PC-3 (cell line): ENCODE measurements around the gene HPN.

ENCODE experiments used
- EZH2 ChIP-seq: fragments of 300-600 bp; sonication (generic); IDR thresholded peaks from one replicate; pipeline ENCODE4 v1.6.1; 2017; ENCODE audit warnings: antibody characterized with exemption, mild to moderate bottlenecking, low read length; ENCODE audit not compliant: unreplicated experiment
- EZH2phosphoT487 ChIP-seq: fragments of 300-600 bp; sonication (generic); IDR thresholded peaks from 2 replicates; pipeline ENCODE4 v1.6.1; 2018; ENCODE audit warnings: mild to moderate bottlenecking, antibody characterized with exemption, low read length, borderline replicate concordance
- TF ChIP-seq, protein P1 (sequence below): fragments of 300-600 bp; sonication (generic); conservative IDR thresholded peaks from 2 replicates; pipeline ENCODE4 v1.5.1; 2017; ENCODE audit warnings: antibody characterized with exemption, low read depth, mild to moderate bottlenecking, low read length

DNA sequence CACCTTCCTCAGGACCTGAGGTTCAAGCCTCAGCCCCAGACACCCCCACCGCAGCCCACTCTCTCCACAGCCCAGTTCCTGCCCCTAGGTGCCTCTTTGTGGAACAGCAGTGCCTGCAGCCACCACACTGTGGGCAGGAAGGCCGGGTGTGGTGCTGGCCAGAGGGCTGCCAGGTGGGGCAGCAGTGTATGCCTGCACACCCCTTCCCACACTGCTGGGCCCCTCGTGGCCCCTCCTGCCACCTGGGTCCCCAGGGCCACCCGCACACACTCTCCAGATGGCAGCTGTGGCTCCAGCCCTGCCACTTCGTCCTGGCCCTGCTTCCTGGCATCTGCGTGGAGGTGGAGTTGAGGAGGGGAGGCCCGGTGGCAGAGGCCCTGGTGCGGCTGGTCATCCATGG lies 35.1 kb downstream of the HPN start:
- TF ChIP-seq EZH2 (no peak), EZH2phosphoT487 (no peak)
- TF ChIP-seq, protein P1, sequence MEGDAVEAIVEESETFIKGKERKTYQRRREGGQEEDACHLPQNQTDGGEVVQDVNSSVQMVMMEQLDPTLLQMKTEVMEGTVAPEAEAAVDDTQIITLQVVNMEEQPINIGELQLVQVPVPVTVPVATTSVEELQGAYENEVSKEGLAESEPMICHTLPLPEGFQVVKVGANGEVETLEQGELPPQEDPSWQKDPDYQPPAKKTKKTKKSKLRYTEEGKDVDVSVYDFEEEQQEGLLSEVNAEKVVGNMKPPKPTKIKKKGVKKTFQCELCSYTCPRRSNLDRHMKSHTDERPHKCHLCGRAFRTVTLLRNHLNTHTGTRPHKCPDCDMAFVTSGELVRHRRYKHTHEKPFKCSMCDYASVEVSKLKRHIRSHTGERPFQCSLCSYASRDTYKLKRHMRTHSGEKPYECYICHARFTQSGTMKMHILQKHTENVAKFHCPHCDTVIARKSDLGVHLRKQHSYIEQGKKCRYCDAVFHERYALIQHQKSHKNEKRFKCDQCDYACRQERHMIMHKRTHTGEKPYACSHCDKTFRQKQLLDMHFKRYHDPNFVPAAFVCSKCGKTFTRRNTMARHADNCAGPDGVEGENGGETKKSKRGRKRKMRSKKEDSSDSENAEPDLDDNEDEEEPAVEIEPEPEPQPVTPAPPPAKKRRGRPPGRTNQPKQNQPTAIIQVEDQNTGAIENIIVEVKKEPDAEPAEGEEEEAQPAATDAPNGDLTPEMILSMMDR = no peak
